ENCODE results near the gene ZNF521.
"Not testable (repeated sequence)": the region's sequence is repeated elsewhere in the genome, so short reads cannot be mapped to it uniquely, and the experiment has no call there.

The ZNF521 gene

GRCh38 chr18:25289001-25289631, 62.9 kb downstream of the ZNF521 start:
- DNase-seq (ENCODE audit: low spot score) = no peak

GRCh38 chr18:25288340-25288938, 63.5 kb downstream of the ZNF521 start:
- no peak for DNase-seq (ENCODE audit: low spot score)

GRCh38 chr18:25287106-25287505, 64.9 kb downstream of the ZNF521 start:
- DNase-seq (ENCODE audit: low spot score) = no peak

- no peak for DNase-seq (ENCODE audit: low spot score)
These were observed 67.0 kb downstream of the ZNF521 start for GRCh38 chr18:25284861-25285550.

GRCh38 chr18:25284281-25284680, 67.7 kb downstream of the ZNF521 start:
- no peak for DNase-seq (ENCODE audit: low spot score)

GRCh38 chr18:25283781-25284180, 68.2 kb downstream of the ZNF521 start:
- DNase-seq (ENCODE audit: low spot score) = no peak

- DNase-seq (ENCODE audit: low spot score) = no peak
These were observed 68.9 kb downstream of the ZNF521 start for GRCh38 chr18:25282896-25283703.

GRCh38 chr18:25282282-25282681, 69.7 kb downstream of the ZNF521 start:
- no peak for DNase-seq (ENCODE audit: low spot score)

- no peak for DNase-seq (ENCODE audit: low spot score)
These were observed 70.4 kb downstream of the ZNF521 start for GRCh38 chr18:25281556-25281955.

- DNase-seq (ENCODE audit: low spot score) = no peak
These were observed 72.0 kb downstream of the ZNF521 start for GRCh38 chr18:25279961-25280360.

- DNase-seq (ENCODE audit: low spot score) = no peak
These were observed 72.4 kb downstream of the ZNF521 start for GRCh38 chr18:25279556-25279955.

- DNase-seq (ENCODE audit: low spot score) = no peak
These were observed 72.8 kb downstream of the ZNF521 start for GRCh38 chr18:25279133-25279532.

GRCh38 chr18:25278394-25278793, 73.6 kb downstream of the ZNF521 start:
- no peak for DNase-seq (ENCODE audit: low spot score)

- no peak for DNase-seq (ENCODE audit: low spot score)
These were observed 76.5 kb downstream of the ZNF521 start for GRCh38 chr18:25275412-25276001.

- DNase-seq (ENCODE audit: low spot score) = no peak
These were observed 77.0 kb downstream of the ZNF521 start for GRCh38 chr18:25274926-25275325.

GRCh38 chr18:25266931-25267527, 84.9 kb downstream of the ZNF521 start:
- not testable (repeated sequence) for DNase-seq (ENCODE audit: low spot score)

- DNase-seq (ENCODE audit: low spot score) = no peak
These were observed 89.0 kb downstream of the ZNF521 start for GRCh38 chr18:25262920-25263319.

GRCh38 chr18:25261768-25262167, 90.2 kb downstream of the ZNF521 start:
- DNase-seq (ENCODE audit: low spot score) = no peak

- DNase-seq (ENCODE audit: low spot score) = no peak
These were observed 95.5 kb downstream of the ZNF521 start for GRCh38 chr18:25256439-25256838.

GRCh38 chr18:25253779-25254178, 98.2 kb downstream of the ZNF521 start:
- DNase-seq (ENCODE audit: low spot score) = no peak

- no peak for DNase-seq (ENCODE audit: low spot score)
These were observed 98.8 kb downstream of the ZNF521 start for GRCh38 chr18:25253136-25253535.

- no peak for DNase-seq (ENCODE audit: low spot score)
These were observed 100.9 kb downstream of the ZNF521 start for GRCh38 chr18:25251068-25251467.

Measured in germinal center (tissue), 1 donor.